Thymus (tissue), 11 donors: ENCODE data around the gene BTLA. TPM values are rescaled to one million over a fixed set of nuclear protein-coding genes. Genes with fewer than 3 reads are reported as not detected.
"Not testable (repeated sequence)": the region's sequence is repeated elsewhere in the genome, so short reads cannot be mapped to it uniquely, and the experiment has no call there.

ENCODE experiments used
- DNase-seq, 9 donors: peaks; one replicate each; pipeline ENCODE4 v3.0.0-alpha.2; 2013; ENCODE audit warnings: low spot score in 9 of 9, low read depth in 6 of 9, missing footprints in 1 of 9
- H3K27ac ChIP-seq, 2 donors: one replicate each; pipeline ENCODE4 v1.5.1; 2013; ENCODE audit warnings: control low read depth in 1 of 2, low read depth in 1 of 2, low read length in 1 of 2, mild to moderate bottlenecking in 1 of 2, moderate library complexity in 1 of 2
- H3K27me3 ChIP-seq, 2 donors: one replicate each; pipeline ENCODE4 v1.5.1; 2013; ENCODE audit warnings: low read length in 1 of 2; ENCODE audit not compliant: control insufficient read depth in 2 of 2, insufficient read depth in 1 of 2
- H3K36me3 ChIP-seq, 2 donors: one replicate each; pipeline ENCODE4 v1.5.1; 2013; ENCODE audit warnings: low read length in 1 of 2, mild to moderate bottlenecking in 1 of 2, moderate library complexity in 1 of 2; ENCODE audit not compliant: control insufficient read depth in 2 of 2, insufficient read depth in 2 of 2
- H3K4me1 ChIP-seq, 2 donors: one replicate each; pipeline ENCODE4 v1.5.1; 2013; ENCODE audit warnings: low read length in 2 of 2; ENCODE audit not compliant: control insufficient read depth in 2 of 2, insufficient read depth in 2 of 2
- H3K4me3 ChIP-seq, 2 donors: one replicate each; pipeline ENCODE4 v1.5.1; 2013; ENCODE audit warnings: low read length in 2 of 2, control low read depth in 1 of 2, mild to moderate bottlenecking in 1 of 2
- H3K9me3 ChIP-seq, 2 donors: one replicate each; pipeline ENCODE4 v1.5.1; 2013; ENCODE audit warnings: low read length in 1 of 2, mild to moderate bottlenecking in 1 of 2; ENCODE audit not compliant: control insufficient read depth in 2 of 2, insufficient read depth in 1 of 2
- WGBS: extraction: QIAGEN DNeasy Blood & Tissue Kit; methylation state at CpG from one replicate; pipeline ENCODE4 v1.1.7; 2013; 5-methylcytosine and 5-hydroxymethylcytosine counted together
- polyA plus RNA-seq: library from polyadenylated mRNA; stranded (reverse); fragments of 200-250 nt; gene quantifications from one replicate; pipeline ENCODE4 v1.2.3, GENCODE V29; 2013
- total RNA-seq: library from RNA; stranded (reverse); fragments of 120-200 nt; gene quantifications from one replicate; pipeline ENCODE4 v1.2.4, GENCODE V29; 2013
- donor health status: healthy.

BTLA gene
- total and polyA plus RNA-seq, 2 donors: 13.2 to 19.4 TPM

DNA sequence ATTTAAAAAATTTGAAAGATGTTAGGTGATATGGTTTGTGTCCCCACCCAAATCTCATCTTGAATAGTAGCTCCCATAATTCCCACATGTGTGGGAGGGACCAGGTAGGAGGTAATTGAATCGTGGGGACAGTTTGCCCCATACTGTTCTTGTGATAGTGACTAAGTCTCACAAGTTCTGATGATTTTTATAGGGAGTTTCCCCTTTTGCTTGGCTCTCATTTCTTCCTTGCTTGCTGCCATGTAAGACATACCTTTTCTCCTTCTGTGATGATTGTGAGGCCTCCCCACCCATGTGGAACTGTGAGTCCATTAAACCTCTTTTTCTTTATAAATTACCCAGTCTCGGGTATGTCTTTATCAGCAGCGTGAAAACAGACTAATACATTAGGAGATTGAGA lies 19.7 kb upstream of the BTLA start:
- H3K27me3 ChIP-seq, H3K4me1 ChIP-seq, H3K36me3 ChIP-seq, H3K27ac ChIP-seq, H3K9me3 ChIP-seq, H3K4me3 ChIP-seq, DNase-seq: not testable (repeated sequence)
- WGBS: 83% methylated on average over 3 of the region's 3 CpGs

DNA sequence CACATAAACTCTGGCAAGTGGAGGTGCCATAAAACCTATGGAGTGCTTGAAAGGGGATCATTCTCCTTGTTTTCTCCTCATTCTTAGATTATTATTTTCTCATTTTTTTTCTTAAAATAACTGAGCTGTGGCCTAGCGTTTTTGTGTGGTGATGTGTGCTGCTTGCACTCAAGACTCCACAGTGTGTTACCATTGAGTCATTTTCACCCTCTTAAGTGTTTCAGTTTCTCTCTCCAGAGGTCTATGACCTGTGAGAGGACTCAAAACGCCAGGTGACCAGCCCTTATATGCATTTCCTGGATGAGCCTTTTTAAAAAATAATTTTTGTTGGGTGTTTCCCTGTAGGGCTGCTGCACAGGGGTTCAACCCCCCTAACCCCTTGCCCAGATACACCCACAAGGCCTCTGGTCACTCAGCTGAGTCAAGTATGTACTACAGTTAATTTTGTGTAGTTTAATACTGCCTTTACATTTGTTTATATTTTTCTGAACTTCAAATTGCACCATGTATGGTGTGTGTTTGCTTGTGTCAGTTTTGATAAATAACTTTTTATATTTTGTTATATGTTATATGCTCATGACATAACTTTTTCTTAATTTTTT lies 15.4 kb upstream of the BTLA start:
- Histone ChIP-seq H3K9me3 (peaks cover 0 to 3% of the 10 kb centered on the region in 2 donors), H3K4me1 (no peaks in the 10 kb centered on the region), H3K4me3 (no peak overlapping the region), H3K36me3 (no peaks in the 10 kb centered on the region), H3K27ac (no peak overlapping the region), H3K27me3 (no peaks in the 10 kb centered on the region)
- 91% methylated on average over 2 of the region's 2 CpGs for WGBS
- no peak for DNase-seq

DNA sequence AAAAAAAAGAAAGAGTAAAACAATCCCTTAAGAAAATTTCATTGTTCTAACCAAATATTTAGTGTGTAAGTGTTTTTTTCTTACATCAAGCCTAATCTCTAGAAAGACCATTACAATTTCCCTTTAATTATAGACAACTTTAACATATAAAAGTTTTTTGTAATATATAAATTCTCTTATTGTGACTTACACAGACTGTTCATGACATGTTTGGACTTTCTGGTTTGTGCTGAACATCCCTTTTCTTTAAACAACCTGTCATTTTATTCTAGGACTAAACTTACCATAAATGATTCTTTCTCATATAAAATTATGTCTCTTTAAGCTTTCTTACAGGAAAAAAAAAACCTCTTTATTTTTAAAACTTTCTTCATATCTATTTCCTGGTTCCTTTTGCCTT lies 13.0 kb upstream of the BTLA start:
- H3K4me3 ChIP-seq: no peak overlapping the region
- DNase-seq: no peak

DNA sequence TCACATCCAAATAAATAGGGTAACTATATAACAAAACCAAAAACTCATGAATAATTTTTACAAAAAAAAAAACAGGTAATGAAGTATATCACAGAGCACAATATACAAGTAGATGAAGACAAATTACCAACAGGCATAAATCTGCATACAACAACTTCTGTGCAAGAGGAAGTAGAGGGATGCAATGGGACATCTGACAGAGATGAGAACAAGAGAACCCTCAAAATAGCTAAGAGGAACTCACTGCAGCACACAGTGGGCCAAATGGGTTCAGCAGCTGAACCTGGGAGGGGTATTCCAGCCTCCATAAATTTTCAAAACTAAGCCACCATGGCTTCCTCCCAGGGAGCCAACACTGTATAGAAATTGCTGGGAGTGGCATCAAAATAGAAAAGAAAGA lies 9.6 kb upstream of the BTLA start:
- Histone ChIP-seq H3K36me3 (no peaks in the 10 kb centered on the region), H3K27ac (no peak overlapping the region), H3K4me1 (no peaks in the 10 kb centered on the region), H3K9me3 (peaks cover 0 to 3% of the 10 kb centered on the region in 2 donors), H3K27me3 (no peaks in the 10 kb centered on the region), H3K4me3 (no peak overlapping the region)
- no peak for DNase-seq

More for the DNA sequence above, 13.0 kb upstream of the BTLA start:
- Histone ChIP-seq H3K9me3 (peaks cover 0 to 3% of the 10 kb centered on the region in 2 donors), H3K27me3 (no peaks in the 10 kb centered on the region), H3K27ac (no peak overlapping the region), H3K36me3 (no peaks in the 10 kb centered on the region), H3K4me1 (no peaks in the 10 kb centered on the region)

DNA sequence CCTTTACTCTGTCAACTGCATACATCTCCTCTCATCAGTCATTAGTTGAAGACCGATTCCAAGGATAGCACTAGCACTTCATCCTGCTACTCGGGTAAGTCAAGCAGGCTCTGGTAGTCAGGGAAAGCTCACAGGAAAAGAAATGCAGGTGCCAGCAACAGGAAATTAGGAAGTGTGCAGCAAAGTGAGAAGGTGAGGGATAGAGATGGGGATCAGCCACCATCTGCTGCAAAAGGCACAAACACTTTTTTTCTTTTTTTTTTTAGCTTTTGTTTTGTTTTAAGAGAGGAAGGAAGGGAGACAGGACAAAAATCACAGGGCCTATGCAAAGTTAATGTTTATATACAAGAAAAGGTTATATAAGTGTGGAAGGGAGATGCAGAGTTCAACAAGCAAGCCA lies 9.0 kb upstream of the BTLA start:
- Histone ChIP-seq H3K36me3 (no peaks in the 10 kb centered on the region), H3K27ac (no peak overlapping the region), H3K4me3 (no peak overlapping the region), H3K4me1 (no peaks in the 10 kb centered on the region), H3K9me3 (peaks cover 0 to 3% of the 10 kb centered on the region in 2 donors), H3K27me3 (no peaks in the 10 kb centered on the region)
- no peak for DNase-seq
- WGBS: 78% methylated on average over 2 of the region's 2 CpGs

DNA sequence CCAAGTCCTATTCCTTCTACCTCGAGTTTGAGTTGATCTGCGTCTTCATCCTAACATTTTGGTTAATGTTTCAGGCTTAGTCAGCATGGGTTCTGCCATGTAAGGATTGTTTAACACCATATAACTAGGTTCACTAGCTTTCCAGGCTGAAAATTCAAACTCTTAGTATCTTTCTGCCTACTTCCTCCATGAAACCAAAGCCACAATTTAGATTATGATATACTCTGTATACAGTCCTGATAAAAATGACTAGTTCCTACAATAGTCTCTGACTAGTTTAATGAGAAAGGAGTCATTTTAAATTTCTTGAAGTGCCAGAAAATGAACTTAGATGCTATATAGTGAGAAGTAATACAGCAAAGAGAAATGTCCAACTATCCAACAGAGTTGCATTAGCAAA lies 6.6 kb upstream of the BTLA start:
- H3K9me3 ChIP-seq: no peaks in the 10 kb centered on the region
- no peaks in the 10 kb centered on the region for H3K36me3 ChIP-seq
- H3K4me3 ChIP-seq: no peak overlapping the region
- no peak overlapping the region for H3K27ac ChIP-seq
- 42% methylated on average over 2 of the region's 2 CpGs for WGBS
- H3K27me3 ChIP-seq: no peaks in the 10 kb centered on the region
- H3K4me1 ChIP-seq: no peaks in the 10 kb centered on the region
- DNase-seq: no peak

DNA sequence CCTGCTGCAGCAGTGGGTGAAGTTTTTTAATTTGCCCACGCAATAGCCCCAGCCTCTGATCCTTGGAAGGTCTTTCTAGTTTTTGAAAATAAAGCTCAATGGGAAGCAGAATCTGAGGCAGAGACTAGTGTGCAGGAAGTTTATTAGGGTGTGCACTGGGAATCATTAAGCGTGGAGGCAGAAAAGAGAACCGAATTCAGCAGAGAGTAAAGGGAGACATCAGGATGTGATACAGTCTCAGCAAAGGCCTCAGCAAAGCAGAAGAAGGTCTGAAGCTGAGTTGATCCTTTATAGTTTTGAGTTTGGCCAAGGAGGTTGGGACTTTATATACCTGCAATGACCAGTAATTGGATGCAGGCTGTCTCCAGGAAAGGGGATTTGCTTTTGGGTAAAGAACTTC lies 4.9 kb upstream of the BTLA start:
- H3K9me3 ChIP-seq: no peaks in the 10 kb centered on the region
- H3K27ac ChIP-seq: no peak overlapping the region
- H3K4me1 ChIP-seq: peaks cover 0 to 4% of the 10 kb centered on the region in 2 donors
- WGBS: 93% methylated on average over 3 of the region's 3 CpGs
- no peaks in the 10 kb centered on the region for H3K27me3 ChIP-seq
- H3K4me3 ChIP-seq: no peak overlapping the region
- no peaks in the 10 kb centered on the region for H3K36me3 ChIP-seq
- DNase-seq: no peak

DNA sequence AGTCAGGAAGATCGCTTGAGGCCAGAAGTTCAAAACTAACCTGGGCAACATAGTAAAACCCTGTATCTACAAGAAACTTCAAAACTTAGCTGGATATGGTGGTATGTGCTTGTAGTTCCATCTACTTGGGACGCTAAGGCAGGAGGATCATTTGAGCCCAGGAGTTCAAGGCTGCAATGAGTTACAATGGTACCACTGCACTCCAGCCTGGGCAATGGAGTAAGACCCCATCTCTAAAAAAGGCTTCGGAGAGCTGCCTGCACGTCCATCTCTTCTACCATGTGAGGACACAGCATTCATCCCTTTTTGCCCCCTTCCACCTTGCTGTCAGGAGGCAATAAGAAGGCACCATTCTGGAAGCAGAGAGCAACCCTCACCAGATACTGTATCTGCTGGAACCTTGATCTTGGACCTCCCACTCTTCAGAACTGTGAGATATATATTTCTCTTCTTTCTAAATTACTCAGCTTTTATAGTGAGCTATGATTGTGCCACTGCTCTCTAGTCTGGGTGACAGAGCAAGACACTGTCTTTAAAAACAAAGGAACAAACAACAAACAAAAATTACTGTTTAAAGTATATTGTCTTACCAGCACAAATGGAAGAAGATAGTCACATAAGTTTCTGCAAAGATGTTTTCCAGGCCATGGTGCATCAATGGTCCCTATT lies 4.2 kb upstream of the BTLA start:
- no peak overlapping the region for H3K4me3 ChIP-seq
- DNase-seq: no peak
- no peaks in the 10 kb centered on the region for H3K36me3 ChIP-seq
- H3K27me3 ChIP-seq: no peaks in the 10 kb centered on the region
- peaks cover 0 to 6% of the 10 kb centered on the region in 2 donors for H3K4me1 ChIP-seq
- H3K27ac ChIP-seq: no peak overlapping the region
- H3K9me3 ChIP-seq: no peaks in the 10 kb centered on the region
- 99% methylated on average over 4 of the region's 4 CpGs for WGBS

DNA sequence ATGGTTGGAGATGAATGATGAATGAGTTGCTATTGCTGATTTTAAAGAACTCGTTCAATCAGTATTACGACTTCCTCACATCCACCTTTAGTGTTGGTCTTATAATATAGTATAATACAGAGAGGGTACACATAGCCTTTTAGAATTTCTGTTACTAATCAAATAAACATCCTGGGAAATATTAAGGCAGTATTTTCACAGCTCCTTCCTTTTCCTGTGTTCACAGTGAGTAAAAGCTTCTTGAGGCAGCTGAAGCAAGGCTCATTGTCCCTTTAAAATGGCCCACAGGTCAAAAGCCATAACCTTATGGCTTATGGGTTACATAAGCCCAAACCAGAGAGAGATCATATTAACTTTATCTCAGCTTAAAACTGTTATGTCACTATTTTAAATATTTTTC lies 1.3 kb upstream of the BTLA start:
- 98% methylated on average over 2 of the region's 2 CpGs for WGBS
- Histone ChIP-seq H3K4me1 (peaks cover 3 to 10% of the 10 kb centered on the region in 2 donors), H3K4me3 (no peak overlapping the region), H3K36me3 (no peaks in the 10 kb centered on the region), H3K27ac (no peak overlapping the region), H3K27me3 (no peaks in the 10 kb centered on the region), H3K9me3 (no peaks in the 10 kb centered on the region)
- no peak for DNase-seq
